HG03066 (cell line): ENCODE results near the gene OMP.

Experiments used
- ATAC-seq: cut with Tn5 transposase; IDR thresholded peaks from one replicate; pipeline ENCODE4 v1.9.1; 2021; ENCODE audit warnings: low read depth; ENCODE audit not compliant: unreplicated experiment

OMP gene

GRCh38 chr11:77068457-77069335, 33.9 kb upstream of the OMP start:
- no peak for ATAC-seq

GRCh38 chr11:77069336-77069968, 33.2 kb upstream of the OMP start:
- ATAC-seq, result no peak

- no peak for ATAC-seq
Measured at GRCh38 chr11:77069969-77070582, 32.6 kb upstream of the OMP start.

- ATAC-seq, result no peak
Measured at GRCh38 chr11:77071077-77071476, 31.6 kb upstream of the OMP start.

GRCh38 chr11:77071671-77072605, 30.7 kb upstream of the OMP start:
- no peak for ATAC-seq

GRCh38 chr11:77072851-77073327, 29.8 kb upstream of the OMP start:
- no peak for ATAC-seq

GRCh38 chr11:77073328-77074001, 29.2 kb upstream of the OMP start:
- ATAC-seq, result no peak

- ATAC-seq, result no peak
Measured at GRCh38 chr11:77074205-77074604, 28.4 kb upstream of the OMP start.

- no peak for ATAC-seq
Measured at GRCh38 chr11:77074626-77075221, 27.9 kb upstream of the OMP start.

GRCh38 chr11:77075425-77075905, 27.2 kb upstream of the OMP start:
- no peak for ATAC-seq

- no peak for ATAC-seq
Measured at GRCh38 chr11:77079666-77080065, 23.0 kb upstream of the OMP start.

- no peak for ATAC-seq
Measured at GRCh38 chr11:77080643-77081210, 21.9 kb upstream of the OMP start.

- ATAC-seq, result no peak
Measured at GRCh38 chr11:77081381-77081851, 21.2 kb upstream of the OMP start.

- ATAC-seq, result no peak
Measured at GRCh38 chr11:77081976-77082836, 20.4 kb upstream of the OMP start.

- ATAC-seq, result no peak
Measured at GRCh38 chr11:77082838-77083565, 19.6 kb upstream of the OMP start.

- no peak for ATAC-seq
Measured at GRCh38 chr11:77083566-77084245, 18.9 kb upstream of the OMP start.
